H1 (cell line): ENCODE measurements around the gene CALD1. TPM values are rescaled to one million over a fixed set of nuclear protein-coding genes. Genes with fewer than 3 reads are reported as not detected.

Experiments
- CTCF ChIA-PET: fragments of 300-600 bp; sonication (Branson Sonifier 250); formaldehyde crosslinking; loops from one replicate; lab custom pipeline; 2021; ENCODE audit not compliant: partially characterized antibody; lab: Charles Lee
- POLR2A ChIA-PET: fragments of 300-600 bp; sonication (Branson Sonifier 250); formaldehyde crosslinking; loops from one replicate; lab custom pipeline; 2021; ENCODE audit warnings: inconsistent platforms; ENCODE audit not compliant: partially characterized antibody; lab: Charles Lee
- DNase-seq, 2 experiments: peaks; one replicate each; pipeline versions ENCODE4 v3.0.0 to v3.0.0-alpha.2; 2010 to 2022; ENCODE audit warnings: low spot score in 2 of 2, low read depth in 1 of 2, mixed read lengths in 1 of 2
- FAIRE-seq: peaks from 2 replicates; lab custom pipeline; 2011; peaks lifted over from hg19 to GRCh38; lab: Jason Lieb, UNC
- H2AFZ ChIP-seq: 2 replicates; pipeline ENCODE4 v1.8.1; 2012; ENCODE audit warnings: low read length, inconsistent platforms
- H2AK5ac ChIP-seq: 2 replicates; pipeline ENCODE4 v1.6.1; 2013; ENCODE audit warnings: low read depth, low read length
- H2BK120ac ChIP-seq: replicated peaks from 2 replicates; pipeline ENCODE3; 2013; ENCODE audit warnings: low read depth, low read length, inconsistent platforms
- H2BK12ac ChIP-seq: 2 replicates; pipeline ENCODE4 v1.6.1; 2013; ENCODE audit warnings: low read depth, low read length
- H2BK15ac ChIP-seq: 2 replicates; pipeline ENCODE4 v1.6.1; 2013; ENCODE audit warnings: low read length
- H2BK20ac ChIP-seq: 2 replicates; pipeline ENCODE4 v1.6.1; 2013; ENCODE audit warnings: low read length
- H2BK5ac ChIP-seq: 2 replicates; pipeline ENCODE4 v1.6.1; 2013; ENCODE audit warnings: low read depth, low read length
- H3K14ac ChIP-seq: 2 replicates; pipeline ENCODE4 v1.6.1; 2013; ENCODE audit warnings: inconsistent platforms; ENCODE audit not compliant: insufficient read length
- H3K18ac ChIP-seq: 2 replicates; pipeline ENCODE4 v1.6.1; 2013; ENCODE audit warnings: low read length; ENCODE audit errors: extremely low read depth
- H3K23ac ChIP-seq: 2 replicates; pipeline ENCODE4 v1.6.1; 2013; ENCODE audit warnings: inconsistent platforms; ENCODE audit not compliant: insufficient read length
- H3K23me2 ChIP-seq: 2 replicates; pipeline ENCODE4 v1.6.1; 2013; ENCODE audit warnings: low read depth, low read length
- H3K27ac ChIP-seq: 2 replicates; pipeline ENCODE4 v1.6.1; 2011; ENCODE audit warnings: low read depth, low read length, inconsistent platforms
- H3K27me3 ChIP-seq, 4 experiments: replicated peaks in 1 of 4; 1 replicate in 1 of 4; 2 replicates in 3 of 4; pipeline versions ENCODE4 v1.6.1 to v1.8.1; 2011 to 2013; ENCODE audit warnings: low read length in 3 of 4, mild to moderate bottlenecking in 3 of 4, inconsistent platforms in 2 of 4, mixed read lengths in 2 of 4, moderate library complexity in 1 of 4; ENCODE audit not compliant: control insufficient read depth in 3 of 4, insufficient read depth in 3 of 4; ENCODE audit errors: extremely low read depth in 1 of 4
- H3K36me3 ChIP-seq, 4 experiments: 2 replicates each; pipeline versions ENCODE4 v1.6.1 to v1.8.1; 2011 to 2013; ENCODE audit warnings: mild to moderate bottlenecking in 4 of 4, low read length in 3 of 4, moderate library complexity in 2 of 4, control low read depth in 1 of 4, inconsistent platforms in 1 of 4; ENCODE audit not compliant: insufficient read depth in 4 of 4, control insufficient read depth in 2 of 4
- H3K4ac ChIP-seq: replicated peaks from 2 replicates; pipeline ENCODE3; 2013; ENCODE audit warnings: low read length, low read depth, mixed read lengths, inconsistent platforms; ENCODE audit not compliant: insufficient read length
- H3K4me1 ChIP-seq, 4 experiments: replicated peaks in 1 of 4; 1 replicate in 1 of 4; 2 replicates in 3 of 4; pipeline versions ENCODE4 v1.6.1 to v1.8.1; 2011 to 2013; ENCODE audit warnings: low read length in 3 of 4, inconsistent platforms in 2 of 4, mixed read lengths in 1 of 4; ENCODE audit not compliant: insufficient read depth in 4 of 4, control insufficient read depth in 3 of 4
- H3K4me2 ChIP-seq, 2 experiments: 2 replicates each; pipeline versions ENCODE4 v1.6.1 to v1.8.1; 2011 to 2013; ENCODE audit warnings: low read depth in 2 of 2, low read length in 2 of 2, control low read depth in 1 of 2, inconsistent platforms in 1 of 2, mild to moderate bottlenecking in 1 of 2; ENCODE audit not compliant: insufficient read depth in 1 of 2
- H3K4me3 ChIP-seq, 4 experiments: fragments of 200-600, 300-600 bp in 1 of 4; sonication (generic), shearing (Covaris generic), sonication (Bioruptor Twin) in 1 of 4; 2 replicates each; pipeline versions ENCODE4 v1.5.1 to v1.8.1; 2011 to 2016; ENCODE audit warnings: low read length in 4 of 4, low read depth in 3 of 4, control low read depth in 2 of 4, inconsistent platforms in 2 of 4, mild to moderate bottlenecking in 2 of 4, mixed read lengths in 1 of 4, moderate library complexity in 1 of 4; ENCODE audit not compliant: insufficient read depth in 2 of 4; ENCODE audit errors: extremely low read depth in 1 of 4
- H3K56ac ChIP-seq: replicated peaks from 2 replicates; pipeline ENCODE3; 2013; ENCODE audit warnings: low read depth, mild to moderate bottlenecking, mixed read lengths, low read length, inconsistent platforms; ENCODE audit not compliant: insufficient read length
- H3K79me1 ChIP-seq: 2 replicates; pipeline ENCODE4 v1.6.1; 2013; ENCODE audit warnings: low read depth, low read length, control low read depth
- H3K79me2 ChIP-seq, 2 experiments: 2 replicates each; pipeline versions ENCODE4 v1.6.1 to v1.8.1; 2012 to 2013; ENCODE audit warnings: low read length in 2 of 2, mild to moderate bottlenecking in 2 of 2, inconsistent platforms in 1 of 2; ENCODE audit not compliant: insufficient read depth in 2 of 2, control insufficient read depth in 1 of 2
- H3K9ac ChIP-seq, 4 experiments: replicated peaks in 1 of 4; 1 replicate in 1 of 4; 2 replicates in 3 of 4; pipeline versions ENCODE4 v1.6.1 to v1.8.1; 2011 to 2013; ENCODE audit warnings: low read depth in 3 of 4, low read length in 3 of 4, control low read depth in 2 of 4, mild to moderate bottlenecking in 2 of 4, moderate library complexity in 2 of 4, inconsistent platforms in 1 of 4; ENCODE audit errors: extremely low read depth in 1 of 4
- H3K9me3 ChIP-seq, 2 experiments: 2 replicates each; pipeline versions ENCODE4 v1.6.1 to v1.8.1; 2012 to 2013; ENCODE audit warnings: mild to moderate bottlenecking in 2 of 2, moderate library complexity in 2 of 2, control low read depth in 1 of 2, inconsistent platforms in 1 of 2, low read depth in 1 of 2, low read length in 1 of 2, mixed read lengths in 1 of 2; ENCODE audit not compliant: insufficient read depth in 2 of 2
- H4K20me1 ChIP-seq, 2 experiments: replicated peaks in 1 of 2; 2 replicates each; pipeline versions ENCODE3 to v1.8.1; 2011 to 2013; ENCODE audit warnings: inconsistent platforms in 2 of 2, low read length in 2 of 2, mild to moderate bottlenecking in 1 of 2; ENCODE audit not compliant: insufficient read depth in 2 of 2, control insufficient read depth in 1 of 2
- H4K5ac ChIP-seq: 2 replicates; pipeline ENCODE4 v1.6.1; 2013; ENCODE audit warnings: low read length, low read depth, mixed read lengths, inconsistent platforms; ENCODE audit not compliant: insufficient read length
- H4K8ac ChIP-seq: 2 replicates; pipeline ENCODE4 v1.8.0; 2013; ENCODE audit warnings: mild to moderate bottlenecking, moderate library complexity, low read length, inconsistent platforms; ENCODE audit not compliant: insufficient read depth; ENCODE audit errors: extremely low read depth
- H4K91ac ChIP-seq: replicated peaks from 2 replicates; pipeline ENCODE3; 2013; ENCODE audit warnings: low read length, mixed read lengths, inconsistent platforms; ENCODE audit not compliant: insufficient read length
- ASH2L ChIP-seq: fragments of 200-600, 300-600 bp; sonication (generic); IDR thresholded peaks from one replicate; pipeline ENCODE4 v1.7.1; 2017; ENCODE audit warnings: low read length
- BCL11A ChIP-seq, 2 experiments: IDR thresholded peaks; one replicate each; pipeline ENCODE4 v1.6.1; 2011; ENCODE audit warnings: low read depth in 2 of 2, low read length in 2 of 2, mild to moderate bottlenecking in 2 of 2
- CEBPB ChIP-seq: IDR thresholded peaks from 2 replicates; pipeline ENCODE4 v1.6.1; 2012; ENCODE audit warnings: low read depth, low read length
- HDAC6 ChIP-seq: IDR thresholded peaks from one replicate; pipeline ENCODE4 v1.7.1; 2012; ENCODE audit warnings: low read depth, mild to moderate bottlenecking, inconsistent platforms, low read length, moderate library complexity
- KDM4A ChIP-seq: IDR thresholded peaks from one replicate; pipeline ENCODE4 v1.7.1; 2012; ENCODE audit warnings: low read depth, mild to moderate bottlenecking, moderate library complexity, low read length, inconsistent platforms; ENCODE audit not compliant: severe bottlenecking
- MAFK ChIP-seq: IDR thresholded peaks from 2 replicates; pipeline ENCODE4 v1.6.1; 2012; ENCODE audit warnings: low read depth, mild to moderate bottlenecking, improper control_type of control experiment, low read length
- MAX ChIP-seq: IDR thresholded peaks from 2 replicates; pipeline ENCODE4 v1.6.1; 2012; ENCODE audit warnings: inconsistent platforms
- POU5F1 ChIP-seq: IDR thresholded peaks from 2 replicates; pipeline ENCODE4 v1.6.1; 2011; ENCODE audit warnings: low read depth, mild to moderate bottlenecking, low read length, moderate library complexity
- SUZ12 ChIP-seq: fragments of 200-600 bp; sonication (generic); IDR thresholded peaks from 2 replicates; pipeline ENCODE4 v1.6.1; 2012; ENCODE audit warnings: mild to moderate bottlenecking, inconsistent platforms, low read length, moderate library complexity, mixed read lengths
- TAF7 ChIP-seq: optimal IDR thresholded peaks from 2 replicates; pipeline ENCODE3; 2011; ENCODE audit warnings: low read depth, mild to moderate bottlenecking, inconsistent platforms, low read length, moderate library complexity, borderline replicate concordance
- USF2 ChIP-seq: IDR thresholded peaks from 2 replicates; pipeline ENCODE4 v1.6.1; 2011; ENCODE audit warnings: low read length, improper control_type of control experiment
- YY1 ChIP-seq: IDR thresholded peaks from 2 replicates; pipeline ENCODE4 v1.6.1; 2011; ENCODE audit warnings: low read depth, mild to moderate bottlenecking, low read length
- ZNF274 ChIP-seq: IDR thresholded peaks from 2 replicates; pipeline ENCODE4 v1.7.0; 2012; ENCODE audit warnings: low read length, borderline replicate concordance; ENCODE audit errors: extremely low read depth
- WGBS, 2 experiments: shearing (Covaris generic) in 1 of 2; methylation state at CpG; one replicate each; pipeline versions ENCODE4 v1.1.6 to v1.1.7; 2013 to 2015; ENCODE audit warnings: low lambda C conversion rate in 2 of 2, mixed read lengths in 2 of 2, inconsistent platforms in 1 of 2, low coverage in 1 of 2, missing lambda C conversion rate in 1 of 2; ENCODE audit not compliant: insufficient replicate concordance in 2 of 2, insufficient coverage in 1 of 2, insufficient read length in 1 of 2; ENCODE audit errors: extremely low coverage in 1 of 2, missing lambda C conversion rate in 1 of 2; 5-methylcytosine and 5-hydroxymethylcytosine counted together
- polyA plus RNA-seq, 7 experiments: library from polyadenylated mRNA; depleted of rRNA in 3 of 7; stranded (reverse) in 5 of 7; unstranded in 2 of 7; fragments of >200 nt in 5 of 7; fragments of 200-250 nt in 2 of 7; gene quantifications; 1 replicate in 5 of 7; 2 replicates in 1 of 7; 4 replicates in 1 of 7; pipeline versions ENCODE4 v1.2.1 to v1.2.3, GENCODE V29; 2011 to 2013; ENCODE audit warnings: missing spikeins in 2 of 7, mixed read lengths in 2 of 7
- total RNA-seq: library from RNA; stranded (reverse); fragmentation: NEBNext Ultra II Directional; extraction: Animal tissue kit (Norgen Biotek cat#: 25700); gene quantifications from 2 replicates; pipeline ENCODE4 v1.2.1, GENCODE V29; 2021

The CALD1 gene
- total and polyA plus RNA-seq, 2 of the 8 experiments (the other 6 are each of a cell fraction or from before 2014, with no cell fraction given) = 34.3 to 177 TPM

GRCh38 chr7:134768243-134768642, 11.2 kb upstream of the CALD1 start:
- no peak overlapping the region for H3K18ac ChIP-seq
- peaks cover 0 to 2% (median 0%) of the 10 kb centered on the region in 4 experiments; a peak in 1 of 7 replicates for H3K4me1 ChIP-seq
- DNase-seq = no peak
- H4K8ac ChIP-seq = no peak overlapping the region
- H3K4me3 ChIP-seq = no peak overlapping the region
- H3K56ac ChIP-seq = no peak overlapping the region
- H3K4me2 ChIP-seq = no peak overlapping the region
- no peaks in the 10 kb centered on the region for H3K79me2 ChIP-seq
- no peak overlapping the region for H2BK120ac ChIP-seq
- ChIA-PET POLR2A (interaction anchor here (1.3 to 1.8 kb wide), 3 partner anchors 12 to 28 kb away, joined by 3 to 10 read pairs (median 4); partner anchors contain the start of gene CALD1), CTCF (interaction anchor here (0.7 to 4.2 kb wide), 11 partner anchors 14 to 335 kb away, joined by 3 to 18 read pairs (median 4); no protein-coding TSS in a partner anchor)
- no peak overlapping the region for H3K14ac ChIP-seq
- H2AFZ ChIP-seq = no peak overlapping the region
- H3K9me3 ChIP-seq = no peaks in the 10 kb centered on the region
- H2AK5ac ChIP-seq = no peak overlapping the region
- no peak overlapping the region for H3K4ac ChIP-seq
- H4K5ac ChIP-seq = no peak overlapping the region
- WGBS, 2 experiments = 93% methylated on average over 4 of the region's 4 CpGs; no CpG with 5 or more reads in 1 of the 2 experiments
- H4K91ac ChIP-seq = no peak overlapping the region
- H3K27me3 ChIP-seq = no peaks in the 10 kb centered on the region; a peak in 1 of 7 replicates
- no peaks in the 10 kb centered on the region for H3K36me3 ChIP-seq
- 0 out of 2 replicates have a peak, but pooled peaks cover 2% of the 10 kb centered on the region for H3K23me2 ChIP-seq
- no peak overlapping the region for H3K9ac ChIP-seq
- no peak overlapping the region for H2BK12ac ChIP-seq
- FAIRE-seq = no peak
- no peaks in the 10 kb centered on the region for H4K20me1 ChIP-seq
- H3K23ac ChIP-seq = no peak overlapping the region
- H2BK20ac ChIP-seq = no peak overlapping the region
- H2BK5ac ChIP-seq = no peak overlapping the region
- H3K27ac ChIP-seq = no peak overlapping the region
- no peak overlapping the region for H2BK15ac ChIP-seq
- H3K79me1 ChIP-seq = no peaks in the 10 kb centered on the region
- no peak for TF ChIP-seq HDAC6
- TF ChIP-seq POU5F1 = no peak
- no peak for TF ChIP-seq BCL11A (IDR thresholded peaks at IDR 0.05; ENCODE audit: low read depth in 2 of 2, low read length in 2 of 2)
- TF ChIP-seq KDM4A = no peak
- TF ChIP-seq TAF7 = no peak
- no peak for TF ChIP-seq MAX
- no peak for TF ChIP-seq ASH2L
- no peak for TF ChIP-seq USF2
- no peak for TF ChIP-seq YY1
- no peak for TF ChIP-seq CEBPB
- no peak for TF ChIP-seq SUZ12
- no peak for TF ChIP-seq MAFK
- TF ChIP-seq ZNF274 = no peak
